Stimulated activated CD4-positive, alpha-beta T cell treated with anti-CD3 and anti-CD28 coated beads, Interleukin-12 subunit alpha, Interleukin-12 subunit beta, amount 100 ng/mL, for 4 hours (primary cell): ENCODE data around the gene OR4C45.
"Not testable (repeated sequence)": the region's sequence is repeated elsewhere in the genome, so short reads cannot be mapped to it uniquely, and the experiment has no call there.

Source experiments
- DNase-seq: peaks from one replicate; pipeline ENCODE4 v3.0.0-alpha.2; 2020

The OR4C45 gene

GRCh38 chr11:50032574-50032973 is at the start of gene OR4C45:
Gene OR4C45 (plus strand): TSS chr11:50032874.
- DNase-seq, result no peak

DNA sequence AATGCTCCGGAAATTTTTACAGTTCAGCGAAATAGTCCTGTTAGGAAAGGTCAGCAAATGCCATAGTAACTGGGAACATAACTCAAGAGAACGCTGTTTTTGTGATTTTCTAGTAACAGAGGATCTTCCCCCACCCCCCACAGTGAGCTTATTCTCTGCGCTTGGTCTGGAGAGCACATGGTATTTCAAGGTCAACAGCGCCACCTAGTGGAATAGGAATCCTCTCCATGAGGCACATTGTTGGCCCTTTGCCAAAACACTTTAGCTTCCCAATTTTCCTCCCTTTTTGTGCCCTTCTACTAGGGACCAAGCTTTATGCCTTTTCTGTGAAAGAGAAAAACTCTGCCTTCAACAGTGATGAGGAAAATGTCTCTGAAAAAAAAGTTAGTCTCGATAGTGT is 37.1 kb upstream of the OR4C45 start:
- DNase-seq, result no peak

- no peak for DNase-seq
Measured at GRCh38 chr11:50030193-50030592, 2.5 kb upstream of the OR4C45 start.

GRCh38 chr11:50036239-50036638 is 3.6 kb downstream of the OR4C45 start:
- not testable (repeated sequence) for DNase-seq

- DNase-seq, result no peak
Measured at GRCh38 chr11:50037251-50037650, 4.6 kb downstream of the OR4C45 start.

DNA sequence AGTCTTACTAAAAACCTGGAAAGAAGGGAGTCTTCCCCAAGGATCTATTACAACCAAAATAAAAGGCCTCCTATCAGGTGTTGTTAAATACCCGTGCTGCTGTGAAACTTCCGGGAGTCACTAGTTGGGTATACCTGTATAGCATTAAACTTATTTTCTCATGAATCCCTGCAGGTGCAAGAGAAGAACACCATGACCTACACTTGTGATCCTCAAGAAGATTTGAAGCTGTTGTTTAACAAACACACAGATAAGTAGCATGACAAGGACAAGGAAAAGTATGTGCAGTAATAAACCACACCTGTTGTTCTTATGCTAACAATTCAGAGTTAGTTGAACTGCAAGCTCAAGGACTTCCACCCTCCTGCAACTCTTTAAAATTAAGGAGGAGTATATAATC is 12.0 kb downstream of the OR4C45 start:
- DNase-seq, result no peak

- DNase-seq, result not testable (repeated sequence)
Measured at GRCh38 chr11:50063056-50063455, 30.4 kb downstream of the OR4C45 start.

- DNase-seq, result no peak
Measured at GRCh38 chr11:50070389-50070788, 37.7 kb downstream of the OR4C45 start.

- DNase-seq, result no peak
Measured at GRCh38 chr11:50071584-50072225, 39.0 kb downstream of the OR4C45 start.

GRCh38 chr11:50072226-50073112 is 39.8 kb downstream of the OR4C45 start:
- DNase-seq, result no peak

DNA sequence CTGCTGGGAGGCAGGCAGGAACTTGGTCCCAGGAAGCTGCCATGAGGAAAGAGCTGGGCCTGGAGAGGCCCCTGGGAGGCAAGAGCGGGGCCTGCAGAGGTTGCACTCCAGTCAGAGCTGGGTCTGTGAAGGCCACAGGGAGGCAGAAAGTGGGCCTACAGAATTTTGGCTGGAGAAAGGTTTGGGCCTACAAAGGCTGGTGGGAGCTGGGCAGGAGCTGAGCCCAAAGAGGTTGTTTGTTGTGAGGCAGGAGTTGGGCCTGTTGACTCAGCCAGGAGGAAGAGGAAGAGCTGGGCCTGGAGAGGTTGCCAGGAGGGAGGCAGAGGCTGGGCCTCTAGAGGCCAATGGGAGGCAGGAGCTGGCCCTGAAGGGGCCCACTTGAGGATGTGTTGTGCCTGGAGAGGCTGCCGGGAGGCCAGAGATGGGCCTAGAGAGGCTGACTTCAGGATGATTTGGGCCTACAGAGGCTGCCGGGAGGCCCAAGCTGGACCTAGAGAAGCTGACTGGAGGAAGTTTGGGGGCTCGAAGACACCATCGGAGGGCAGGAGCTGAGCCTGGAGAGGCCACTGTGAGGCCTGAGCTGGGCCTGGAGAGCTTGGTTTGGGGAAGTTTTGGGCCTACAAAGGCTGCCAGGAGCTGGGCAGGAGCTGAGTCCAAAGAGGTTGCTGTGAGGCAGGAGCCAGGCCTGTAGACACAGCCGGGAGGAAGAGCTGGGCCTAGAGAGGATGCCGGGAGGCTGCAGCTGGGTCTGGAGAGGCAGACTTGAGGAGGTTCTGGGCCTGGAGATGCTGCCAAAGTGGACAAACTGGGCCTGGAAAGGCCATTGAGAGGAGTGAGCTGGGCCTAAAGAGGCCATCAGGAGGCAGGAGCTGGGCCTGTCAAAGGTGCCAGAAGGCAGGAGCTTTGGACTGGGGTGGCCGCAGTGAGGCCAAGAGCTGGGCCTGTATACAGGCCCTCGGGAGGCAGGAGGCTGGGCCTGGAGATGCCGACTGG is 40.7 kb downstream of the OR4C45 start:
- DNase-seq, result no peak

DNA sequence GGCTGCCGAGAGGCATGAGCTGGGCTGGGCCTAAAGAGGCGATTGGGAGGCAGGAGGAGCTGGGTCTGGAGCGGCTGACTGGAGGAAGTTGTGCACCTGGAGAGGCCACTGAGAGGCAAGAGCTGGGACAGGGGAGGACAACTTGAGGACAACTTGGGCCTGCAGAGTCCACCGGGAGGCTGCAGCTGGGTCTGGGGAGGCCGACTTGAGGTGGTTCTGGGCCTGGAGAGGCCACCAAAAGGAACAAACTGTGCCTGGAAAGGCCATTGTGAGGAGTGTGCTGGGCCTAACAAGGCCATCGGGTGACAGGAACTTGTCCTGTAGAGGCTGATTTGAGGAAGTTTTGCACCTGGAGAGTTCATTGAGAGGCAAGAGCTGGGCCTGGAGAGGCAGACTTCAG is 41.5 kb downstream of the OR4C45 start:
- no peak for DNase-seq

DNA sequence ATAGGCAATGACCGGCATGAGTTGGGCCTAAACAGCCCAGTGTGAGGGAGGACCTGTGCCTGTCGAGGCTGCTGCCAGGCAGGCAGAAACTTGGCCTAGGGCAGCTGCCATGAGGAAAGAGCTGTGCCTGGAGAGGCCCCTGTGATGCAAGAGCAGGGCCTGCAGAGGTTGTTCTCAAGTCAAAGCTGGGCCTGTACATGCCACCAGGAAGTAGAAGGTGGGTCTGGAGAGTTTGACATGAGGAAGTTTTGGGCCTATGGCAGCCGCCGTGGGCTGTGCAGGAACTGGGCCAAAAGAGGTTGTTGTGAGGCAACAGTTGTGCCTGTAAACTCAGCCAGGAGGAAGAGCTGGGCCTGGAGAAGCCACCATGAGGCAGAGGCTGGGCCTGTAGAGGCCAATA is 43.2 kb downstream of the OR4C45 start:
- DNase-seq, result no peak

- DNase-seq, result no peak
Measured at GRCh38 chr11:50077526-50077925, 44.9 kb downstream of the OR4C45 start.

DNA sequence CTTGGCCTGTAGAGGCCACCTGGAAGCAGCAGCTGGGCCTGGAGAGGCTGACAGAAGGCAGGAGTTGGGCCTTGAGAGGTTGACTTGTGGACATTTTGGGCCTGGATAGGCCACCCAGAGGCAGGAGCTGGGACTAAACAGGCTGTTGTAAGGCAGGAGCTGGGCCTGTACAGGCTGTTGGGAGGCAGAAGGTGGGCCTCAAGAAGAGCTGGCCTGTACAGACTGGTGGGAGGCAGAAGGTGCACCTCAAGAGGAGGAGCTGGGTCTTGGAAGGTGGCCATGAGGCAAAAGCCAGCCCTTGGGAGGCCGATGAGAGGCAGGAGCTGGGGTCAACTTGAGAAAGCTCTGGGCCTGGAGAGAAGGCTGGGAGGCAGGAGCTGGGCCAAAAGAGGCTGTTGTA is 45.3 kb downstream of the OR4C45 start:
- no peak for DNase-seq

GRCh38 chr11:50078946-50079345 is 46.3 kb downstream of the OR4C45 start:
- not testable (repeated sequence) for DNase-seq

DNA sequence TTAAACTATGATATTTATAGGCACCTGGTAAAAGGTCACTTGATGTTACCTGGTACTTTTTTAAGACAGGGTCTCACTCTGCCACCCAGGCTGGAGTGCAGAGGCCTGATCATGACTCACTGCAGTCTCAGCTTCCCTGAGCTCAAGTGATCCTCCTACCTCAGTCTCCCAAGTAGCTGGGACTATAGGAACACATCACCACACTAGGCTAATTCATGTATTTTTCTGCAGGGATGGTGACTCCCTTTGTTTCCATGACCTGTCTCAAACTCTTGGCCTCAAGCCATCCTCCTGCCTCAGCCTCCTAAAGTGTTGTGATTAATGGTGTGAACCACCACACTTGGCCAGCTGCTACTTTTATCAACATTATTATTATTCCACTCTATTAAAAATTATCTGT is 47.6 kb downstream of the OR4C45 start:
- DNase-seq, result no peak
